GM12878 (cell line): ENCODE measurements around the gene UBE2E1. TPM values are rescaled to one million over a fixed set of nuclear protein-coding genes. Genes with fewer than 3 reads are reported as not detected.

Source experiments
- ASH2L ChIP-seq: fragments of 300-600, 200-600 bp; sonication (generic); IDR thresholded peaks from 2 replicates; pipeline ENCODE4 v1.6.1; 2017; ENCODE audit warnings: low read depth, mild to moderate bottlenecking, borderline replicate concordance
- BCLAF1 ChIP-seq: fragments of 450-650 bp; IDR thresholded peaks from 2 replicates; pipeline ENCODE4 v1.6.1; 2017; ENCODE audit warnings: antibody characterized with exemption, mild to moderate bottlenecking, moderate library complexity
- BMI1 ChIP-seq: fragments of 450-650 bp; IDR thresholded peaks from 2 replicates; pipeline ENCODE4 v1.6.1; 2016; ENCODE audit warnings: mild to moderate bottlenecking, moderate library complexity, borderline replicate concordance
- CEBPB ChIP-seq, 2 experiments: fragments of 150-350 bp in 1 of 2; IDR thresholded peaks; 2 replicates each; pipeline ENCODE4 v1.6.1; 2012 to 2014; ENCODE audit warnings: low read depth in 2 of 2, low read length in 2 of 2, borderline replicate concordance in 1 of 2, inconsistent platforms in 1 of 2
- CTCF ChIP-seq, 3 experiments: IDR thresholded peaks in 2 of 3; conservative IDR thresholded peaks in 1 of 3; 2 replicates each; pipeline ENCODE4 v1.5.1; 2011; ENCODE audit warnings: low read depth in 3 of 3, low read length in 3 of 3, mild to moderate bottlenecking in 3 of 3, control low read depth in 2 of 3, moderate library complexity in 2 of 3, inconsistent platforms in 1 of 3, mixed read lengths in 1 of 3; ENCODE audit not compliant: control insufficient read depth in 2 of 3, insufficient read depth in 1 of 3; ENCODE audit errors: extremely low read depth in 1 of 3
- CUX1 ChIP-seq: IDR thresholded peaks from 2 replicates; pipeline ENCODE4 v1.6.1; 2012; ENCODE audit warnings: improper control_type of control experiment, low read depth, low read length; ENCODE audit not compliant: insufficient replicate concordance
- MEF2A ChIP-seq: IDR thresholded peaks from 2 replicates; pipeline ENCODE4 v1.6.1; 2011; ENCODE audit warnings: low read depth, mild to moderate bottlenecking, low read length, moderate library complexity; ENCODE audit not compliant: insufficient read depth
- MTA3 ChIP-seq: IDR thresholded peaks from 2 replicates; pipeline ENCODE4 v1.6.1; 2012; ENCODE audit warnings: low read length, inconsistent platforms, borderline replicate concordance
- MYC ChIP-seq: IDR thresholded peaks from 2 replicates; pipeline ENCODE4 v1.6.1; 2011; ENCODE audit warnings: mild to moderate bottlenecking, low read length, moderate library complexity, inconsistent platforms; ENCODE audit not compliant: insufficient read depth, insufficient replicate concordance, insufficient read length, severe bottlenecking
- NR2C2 ChIP-seq: IDR thresholded peaks from 2 replicates; pipeline ENCODE4 v1.6.1; 2011; ENCODE audit warnings: borderline replicate concordance, low read depth; ENCODE audit not compliant: control insufficient read depth, insufficient read length
- RAD21 ChIP-seq: IDR thresholded peaks from 2 replicates; pipeline ENCODE4 v1.6.1; 2011; ENCODE audit warnings: mild to moderate bottlenecking, low read depth, low read length, moderate library complexity; ENCODE audit not compliant: insufficient read depth
- RBBP5 ChIP-seq: fragments of 200-600 bp; sonication (generic); conservative IDR thresholded peaks from 2 replicates; pipeline ENCODE4 v1.6.1; 2016
- RELB ChIP-seq: fragments of 450-650 bp; IDR thresholded peaks from 2 replicates; pipeline ENCODE4 v1.6.1; 2017; ENCODE audit warnings: low read depth, mild to moderate bottlenecking, moderate library complexity
- RUNX3 ChIP-seq: IDR thresholded peaks from 2 replicates; pipeline ENCODE4 v1.6.1; 2012; ENCODE audit warnings: low read length, inconsistent platforms
- SMAD5 ChIP-seq: IDR thresholded peaks from 2 replicates; pipeline ENCODE4 v1.6.1; 2016; ENCODE audit warnings: antibody characterized with exemption, low read depth
- polyA plus RNA-seq, 11 experiments: library from polyadenylated mRNA; depleted of rRNA in 4 of 11; unstranded in 6 of 11; stranded (reverse) in 5 of 11; fragments of >200 nt; fragmentation: Nextera tagmentation in 4 of 11; fragmentation: Illumina TruSeq in 1 of 11; extraction: Ambion mirVana in 4 of 11; extraction: Trizol in 1 of 11; gene quantifications; 1 replicate in 1 of 11; 2 replicates in 10 of 11; pipeline versions ENCODE4 v1.2.1 to v1.2.3, GENCODE V29; 2011 to 2016; ENCODE audit warnings: inconsistent platforms in 2 of 11, missing spikeins in 2 of 11, low read depth in 1 of 11
- total RNA-seq, 4 experiments: library from RNA; depleted of rRNA in 3 of 4; stranded (reverse); fragments of >200 nt in 3 of 4; fragmentation: Illumina TruSeq in 1 of 4; extraction: Trizol in 1 of 4; gene quantifications; 2 replicates each; pipeline versions ENCODE4 v1.2.1 to v1.2.3, GENCODE V29; 2013 to 2021

Gene UBE2E1
- total and polyA plus RNA-seq, 10 of the 15 experiments (the other 5 are each of a cell fraction or from before 2014, with no cell fraction given) = 18.7 to 425 (median 147) TPM

- TF ChIP-seq SMAD5 (no peak), BMI1 (no peak), CUX1 (no peak), MTA3 (no peak), CTCF (IDR thresholded peaks at IDR 0.05 in 2 of 3, conservative IDR thresholded peaks at IDR 0.05 in 1 of 3; ENCODE audit: control insufficient read depth in 2 of 3, extremely low read depth in 1 of 3, insufficient read depth in 1 of 3, low read depth in 3 of 3, low read length in 3 of 3) (peak; percentile 10 to 42 (median 42); a peak in 5 of 6 replicates), RELB (no peak), RAD21 (peak; percentile 42), ASH2L (no peak), CEBPB (IDR thresholded peaks at IDR 0.05; ENCODE audit: borderline replicate concordance in 1 of 2, low read depth in 2 of 2, low read length in 2 of 2) (no peak), MEF2A (no peak), RBBP5 (no peak), RUNX3 (no peak), NR2C2 (no peak), BCLAF1 (no peak), MYC (no peak)
Measured at GRCh38 chr3:23867400-23867799, 61.6 kb downstream of the UBE2E1 start (continued).
